H1 (cell line): Measurements from ENCODE around the gene EXOC2. TPM values are rescaled to one million over a fixed set of nuclear protein-coding genes. Genes with fewer than 3 reads are reported as not detected.

Experiments
- ASH2L ChIP-seq: fragments of 200-600, 300-600 bp; sonication (generic); IDR thresholded peaks from one replicate; pipeline ENCODE4 v1.7.1; 2017; ENCODE audit warnings: low read length
- CREB1 ChIP-seq: IDR thresholded peaks from 2 replicates; pipeline ENCODE4 v1.6.1; 2012; ENCODE audit warnings: inconsistent platforms
- KDM4A ChIP-seq: IDR thresholded peaks from one replicate; pipeline ENCODE4 v1.7.1; 2012; ENCODE audit warnings: low read depth, mild to moderate bottlenecking, moderate library complexity, low read length, inconsistent platforms; ENCODE audit not compliant: severe bottlenecking
- POU5F1 ChIP-seq: IDR thresholded peaks from 2 replicates; pipeline ENCODE4 v1.6.1; 2011; ENCODE audit warnings: low read depth, mild to moderate bottlenecking, low read length, moderate library complexity
- ZNF274 ChIP-seq: IDR thresholded peaks from 2 replicates; pipeline ENCODE4 v1.7.0; 2012; ENCODE audit warnings: low read length, borderline replicate concordance; ENCODE audit errors: extremely low read depth
- polyA plus RNA-seq, 7 experiments: library from polyadenylated mRNA; depleted of rRNA in 3 of 7; stranded (reverse) in 5 of 7; unstranded in 2 of 7; fragments of >200 nt in 5 of 7; fragments of 200-250 nt in 2 of 7; gene quantifications; 1 replicate in 5 of 7; 2 replicates in 1 of 7; 4 replicates in 1 of 7; pipeline versions ENCODE4 v1.2.1 to v1.2.3, GENCODE V29; 2011 to 2013; ENCODE audit warnings: missing spikeins in 2 of 7, mixed read lengths in 2 of 7
- total RNA-seq: library from RNA; stranded (reverse); fragmentation: NEBNext Ultra II Directional; extraction: Animal tissue kit (Norgen Biotek cat#: 25700); gene quantifications from 2 replicates; pipeline ENCODE4 v1.2.1, GENCODE V29; 2021

Gene EXOC2
- total and polyA plus RNA-seq, 2 of the 8 experiments (the other 6 are each of a cell fraction or from before 2014, with no cell fraction given): 25.5 to 44.4 TPM

GRCh38 chr6:527989-528673, 164.8 kb downstream of the EXOC2 start (continued):
- no peak for TF ChIP-seq ZNF274
- no peak for TF ChIP-seq CREB1
- TF ChIP-seq KDM4A: no peak
- no peak for TF ChIP-seq ASH2L
- no peak for TF ChIP-seq POU5F1
- TF ChIP-seq, all 59 proteins: peak for 0
